HepG2 (cell line): ENCODE results near the gene PSMD1.

Experiments
- CREB1 ChIP-seq, 2 experiments: fragments of 450-650 bp in 1 of 2; IDR thresholded peaks; 2 replicates each; pipeline ENCODE4 v1.6.1; 2016 to 2017; ENCODE audit warnings: control low read depth in 1 of 2, mild to moderate bottlenecking in 1 of 2, missing compliant biosample characterization in 1 of 2, missing genetic modification characterization in 1 of 2
- CTCF ChIP-seq: sonication (generic); formaldehyde crosslinking; IDR thresholded peaks from 2 replicates; pipeline ENCODE4 v1.5.0; 2020; ENCODE audit warnings: mild to moderate bottlenecking, missing genetic modification reagents, moderate library complexity
- ETV6 ChIP-seq: sonication (generic); formaldehyde crosslinking; conservative IDR thresholded peaks from 2 replicates; pipeline ENCODE4 v1.4.0; 2020; ENCODE audit warnings: missing genetic modification reagents
- EZH2 ChIP-seq: conservative IDR thresholded peaks from 2 replicates; pipeline ENCODE4 v1.6.1; 2012; ENCODE audit warnings: mild to moderate bottlenecking, low read depth, low read length, moderate library complexity
- HMG20A ChIP-seq: IDR thresholded peaks from 2 replicates; pipeline ENCODE4 v1.6.1; 2016; ENCODE audit warnings: borderline replicate concordance
- POLR2AphosphoS5 ChIP-seq: IDR thresholded peaks from 2 replicates; pipeline ENCODE4 v1.6.1; 2012; ENCODE audit warnings: low read depth, low read length
- RAD21 ChIP-seq: fragments of 450-650 bp; formaldehyde crosslinking; IDR thresholded peaks from 2 replicates; pipeline ENCODE4 v1.5.0; 2020; ENCODE audit warnings: mild to moderate bottlenecking
- TCF12 ChIP-seq, 2 experiments: fragments of 450-650 bp in 1 of 2; sonication (generic) in 1 of 2; formaldehyde crosslinking in 1 of 2; IDR thresholded peaks; 2 replicates each; pipeline versions ENCODE4 v1.6.1 to v1.8.0; 2017 to 2022; ENCODE audit warnings: antibody characterized with exemption in 1 of 2, mild to moderate bottlenecking in 1 of 2, missing genetic modification reagents in 1 of 2, moderate library complexity in 1 of 2
- TGIF2 ChIP-seq: IDR thresholded peaks from 2 replicates; pipeline ENCODE4 v1.6.1; 2016; ENCODE audit warnings: control low read depth, missing compliant biosample characterization
- U2AF2 ChIP-seq: fragments of 200-400 bp; formaldehyde crosslinking; IDR thresholded peaks from 2 replicates; pipeline ENCODE4 v1.6.1; 2017; ENCODE audit warnings: low read depth, mild to moderate bottlenecking, low read length
- USF2 ChIP-seq, 2 experiments: sonication (generic) in 1 of 2; formaldehyde crosslinking in 1 of 2; IDR thresholded peaks; 2 replicates each; pipeline versions ENCODE4 v1.5.1 to v1.6.1; 2011 to 2020; ENCODE audit warnings: borderline replicate concordance in 1 of 2, low read depth in 1 of 2, low read length in 1 of 2, mild to moderate bottlenecking in 1 of 2, missing genetic modification reagents in 1 of 2, moderate library complexity in 1 of 2
- ZBTB7A ChIP-seq: sonication (generic); formaldehyde crosslinking; IDR thresholded peaks from 2 replicates; pipeline ENCODE4 v1.8.0; 2022; ENCODE audit warnings: mild to moderate bottlenecking, missing genetic modification reagents
- ZNF746 ChIP-seq: sonication (generic); formaldehyde crosslinking; IDR thresholded peaks from 2 replicates; pipeline ENCODE4 v1.8.0; 2022; ENCODE audit warnings: mild to moderate bottlenecking, missing genetic modification reagents

DNA sequence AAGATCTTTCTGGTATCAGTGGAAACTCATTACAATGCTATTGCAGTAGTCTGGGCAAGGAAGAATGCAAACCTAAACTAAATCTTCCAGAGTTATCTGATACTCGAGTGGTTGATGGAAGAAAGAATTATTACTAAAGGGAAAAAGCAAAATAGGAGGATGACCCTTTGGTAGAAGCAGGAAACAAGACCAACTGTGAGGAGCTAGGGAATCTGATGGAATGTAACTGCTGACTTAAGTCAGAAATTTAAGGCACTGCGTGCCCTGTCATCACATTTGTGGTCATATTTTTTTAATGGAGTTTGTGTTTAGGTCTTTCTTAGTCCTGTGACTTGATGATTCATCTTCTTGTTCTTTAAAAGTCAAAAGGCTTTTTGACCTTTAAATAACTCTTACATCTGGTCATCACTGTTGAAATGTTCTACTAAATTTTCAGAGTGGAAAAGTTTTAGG lies 105.2 kb downstream of the PSMD1 start:
- TF ChIP-seq TCF12 (IDR thresholded peaks at IDR 0.05), result no peak
- no peak for TF ChIP-seq TCF12 (CRISPR knock-in tag; IDR thresholded peaks at IDR 0.05)
- no peak for TF ChIP-seq RAD21 (CRISPR knock-in tag)
- TF ChIP-seq POLR2AphosphoS5, result no peak
- TF ChIP-seq ETV6 (CRISPR knock-in tag), result no peak
- TF ChIP-seq ZNF746, result no peak
- no peak for TF ChIP-seq ZBTB7A (CRISPR knock-in tag)
- TF ChIP-seq CREB1 (IDR thresholded peaks at IDR 0.05), result no peak
- TF ChIP-seq CREB1 (CRISPR knock-in tag; IDR thresholded peaks at IDR 0.05), result no peak
- TF ChIP-seq USF2 (IDR thresholded peaks at IDR 0.05; ENCODE audit: low read depth, low read length), result no peak
- TF ChIP-seq USF2 (CRISPR knock-in tag; IDR thresholded peaks at IDR 0.05; ENCODE audit: borderline replicate concordance), result no peak
- no peak for TF ChIP-seq U2AF2
- no peak for TF ChIP-seq HMG20A (CRISPR knock-in tag)
- no peak for TF ChIP-seq CTCF (CRISPR knock-in tag)
- no peak for TF ChIP-seq EZH2
- no peak for TF ChIP-seq TGIF2
